Activated T-cell treated with anti-CD3 and anti-CD28 coated beads for 4 hours (primary cell): ENCODE data around the gene KIF9.
"Not testable (repeated sequence)": the region's sequence is repeated elsewhere in the genome, so short reads cannot be mapped to it uniquely, and the experiment has no call there.

Source experiments
- DNase-seq: peaks from one replicate; pipeline ENCODE4 v3.0.0-alpha.2; 2020

The KIF9 gene

DNA sequence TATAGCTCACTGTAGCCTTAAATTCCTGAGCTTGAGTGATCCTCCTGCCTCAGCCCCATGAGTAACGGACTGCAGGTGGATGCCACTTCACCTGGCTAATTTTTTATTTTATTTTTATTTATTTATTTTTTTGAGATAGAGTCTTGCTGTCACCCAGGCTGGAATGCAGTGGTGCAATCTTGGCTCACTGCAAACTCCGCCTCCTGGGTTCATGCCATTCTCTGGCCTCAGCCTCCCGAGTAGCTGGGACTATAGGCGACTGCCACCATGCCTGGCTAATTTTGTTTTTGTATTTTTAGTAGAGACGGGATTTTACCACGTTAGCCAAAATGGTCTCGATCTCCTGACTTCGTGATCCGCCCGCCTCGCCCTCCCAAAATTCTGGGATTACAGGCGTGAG, 102.6 kb downstream of the KIF9 start:
- not testable (repeated sequence) for DNase-seq
